T47D (cell line): ENCODE results near the gene CCDC167.

Source experiments
- DNase-seq, 2 experiments: peaks; one replicate each; pipeline versions ENCODE4 v3.0.0 to v3.0.0-alpha.2; 2011 to 2012; ENCODE audit warnings: low read depth in 1 of 2, low spot score in 1 of 2
- JUND ChIP-seq: IDR thresholded peaks from 2 replicates; pipeline ENCODE4 v1.6.1; 2012; ENCODE audit warnings: low read depth
- in situ Hi-C: cut with HindIII; loops from 2 replicates; pipeline ENCODE4 v1.10.0; 2016; ENCODE audit warnings: low sequenced_read_pairs, low pct_unique_long_range_greater_than_20kb

Gene CCDC167

GRCh38 chr6:37499433-37500293 is at the start of gene CCDC167:
CCDC167 (minus strand) TSS chr6:37499893; CDS start chr6:37499863, 30 bp downstream.
- no peak for TF ChIP-seq JUND
- in situ Hi-C loops, result no loop called here
- peak; percentile 85 to 98 for DNase-seq

- in situ Hi-C loops, result no loop called here
- TF ChIP-seq JUND, result no peak
- DNase-seq, result no peak
Measured at GRCh38 chr6:37549154-37549553, 49.5 kb upstream of the CCDC167 start.

GRCh38 chr6:37548067-37548674 is 48.5 kb upstream of the CCDC167 start:
- no peak for DNase-seq
- in situ Hi-C loops, result no loop called here
- no peak for TF ChIP-seq JUND

GRCh38 chr6:37547564-37548061 is 47.9 kb upstream of the CCDC167 start:
- DNase-seq, result peak in 1 of 2 experiments; percentile 19
- in situ Hi-C loops, result no loop called here
- no peak for TF ChIP-seq JUND

GRCh38 chr6:37546141-37546871 is 46.6 kb upstream of the CCDC167 start:
- TF ChIP-seq JUND, result no peak
- DNase-seq, result no peak

GRCh38 chr6:37544530-37544929 is 44.8 kb upstream of the CCDC167 start:
- TF ChIP-seq JUND, result no peak

More at GRCh38 chr6:37546141-37546871, 46.6 kb upstream of the CCDC167 start:
- in situ Hi-C loops, result no loop called here

GRCh38 chr6:37543361-37543760 is 43.7 kb upstream of the CCDC167 start:
- no peak for TF ChIP-seq JUND
- DNase-seq, result no peak
- in situ Hi-C loops, result no loop called here

More at GRCh38 chr6:37544530-37544929, 44.8 kb upstream of the CCDC167 start:
- in situ Hi-C loops, result no loop called here
- no peak for DNase-seq

- in situ Hi-C loops, result no loop called here
- TF ChIP-seq JUND, result no peak
- DNase-seq, result no peak
Measured at GRCh38 chr6:37541346-37541745, 41.7 kb upstream of the CCDC167 start.

GRCh38 chr6:37540390-37540789 is 40.7 kb upstream of the CCDC167 start:
- TF ChIP-seq JUND, result no peak
- in situ Hi-C loops, result no loop called here
- DNase-seq, result peak in 1 of 2 experiments; percentile 30

- TF ChIP-seq JUND, result no peak
- in situ Hi-C loops, result no loop called here
- DNase-seq, result no peak
Measured at GRCh38 chr6:37540029-37540352, 40.3 kb upstream of the CCDC167 start.

GRCh38 chr6:37539171-37540028 is 39.7 kb upstream of the CCDC167 start:
- no peak for DNase-seq
- TF ChIP-seq JUND, result no peak
- in situ Hi-C loops, result no loop called here

GRCh38 chr6:37538107-37538506 is 38.4 kb upstream of the CCDC167 start:
- in situ Hi-C loops, result no loop called here
- TF ChIP-seq JUND, result no peak
- DNase-seq, result peak; percentile 36 to 66
